ENCODE data around the gene ZFAND3.

The ZFAND3 gene

DNA sequence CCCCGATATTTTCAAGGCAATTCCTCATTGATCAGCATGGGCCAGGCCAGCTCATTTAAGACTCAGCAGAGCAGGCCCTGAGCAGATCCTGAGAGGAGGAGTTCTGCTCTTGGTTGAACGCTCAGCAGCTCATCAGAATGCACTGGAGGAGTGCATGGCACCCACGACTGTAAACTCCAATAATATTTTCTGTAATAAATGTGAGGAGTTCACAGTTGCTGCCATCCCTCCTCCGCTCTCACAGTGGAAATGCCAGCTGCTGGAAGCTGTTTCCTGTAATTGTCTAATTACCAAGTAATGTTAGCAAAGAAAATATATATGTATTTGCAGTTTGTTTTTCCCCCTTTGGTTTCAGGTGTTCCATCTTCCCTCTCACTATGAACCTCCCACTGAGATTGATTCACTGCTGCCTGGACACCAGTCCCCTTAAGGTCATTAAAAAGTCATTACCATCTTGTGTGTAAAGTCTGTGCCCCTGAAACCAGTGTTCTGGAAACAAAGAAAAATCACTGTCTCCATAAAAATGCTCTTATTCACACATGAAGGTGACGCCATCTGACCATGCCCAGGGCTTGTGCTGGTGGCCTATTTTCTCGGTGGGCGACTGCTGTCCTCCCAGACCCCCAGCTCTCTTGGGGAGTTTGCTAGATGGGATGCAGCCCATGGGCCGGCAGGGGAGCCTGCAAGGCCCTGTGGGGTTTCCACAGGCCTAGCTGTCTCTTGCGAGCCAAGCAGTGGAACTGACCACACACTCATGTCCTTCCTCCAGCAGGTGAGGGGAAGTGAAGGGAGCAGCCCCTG lies 374.2 kb downstream of the ZFAND3 start:
- no peak overlapping the region for H3K4me3 ChIP-seq (ENCODE audit: low read depth, low read length, poor library complexity, severe bottlenecking)
- H3K4me2 ChIP-seq (ENCODE audit: low read length): no peak overlapping the region
- no peaks in the 10 kb centered on the region for H3K9me2 ChIP-seq (ENCODE audit: low read depth, low read length)
- H3K9me3 ChIP-seq (ENCODE audit: low read length): no peaks in the 10 kb centered on the region
- no peak overlapping the region for H3K9ac ChIP-seq (ENCODE audit: low read length)
- no peaks in the 10 kb centered on the region for H3K36me3 ChIP-seq (ENCODE audit: insufficient read depth, low read length)
- H3K4me1 ChIP-seq (ENCODE audit: insufficient read depth, low read length, severe bottlenecking): no peaks in the 10 kb centered on the region
- H3F3A ChIP-seq (ENCODE audit: insufficient read depth, low read length): no peaks in the 10 kb centered on the region
- TF ChIP-seq, protein P1, sequence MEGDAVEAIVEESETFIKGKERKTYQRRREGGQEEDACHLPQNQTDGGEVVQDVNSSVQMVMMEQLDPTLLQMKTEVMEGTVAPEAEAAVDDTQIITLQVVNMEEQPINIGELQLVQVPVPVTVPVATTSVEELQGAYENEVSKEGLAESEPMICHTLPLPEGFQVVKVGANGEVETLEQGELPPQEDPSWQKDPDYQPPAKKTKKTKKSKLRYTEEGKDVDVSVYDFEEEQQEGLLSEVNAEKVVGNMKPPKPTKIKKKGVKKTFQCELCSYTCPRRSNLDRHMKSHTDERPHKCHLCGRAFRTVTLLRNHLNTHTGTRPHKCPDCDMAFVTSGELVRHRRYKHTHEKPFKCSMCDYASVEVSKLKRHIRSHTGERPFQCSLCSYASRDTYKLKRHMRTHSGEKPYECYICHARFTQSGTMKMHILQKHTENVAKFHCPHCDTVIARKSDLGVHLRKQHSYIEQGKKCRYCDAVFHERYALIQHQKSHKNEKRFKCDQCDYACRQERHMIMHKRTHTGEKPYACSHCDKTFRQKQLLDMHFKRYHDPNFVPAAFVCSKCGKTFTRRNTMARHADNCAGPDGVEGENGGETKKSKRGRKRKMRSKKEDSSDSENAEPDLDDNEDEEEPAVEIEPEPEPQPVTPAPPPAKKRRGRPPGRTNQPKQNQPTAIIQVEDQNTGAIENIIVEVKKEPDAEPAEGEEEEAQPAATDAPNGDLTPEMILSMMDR (IDR thresholded peaks at IDR 0.05; ENCODE audit: low read length): no peak
- no peak for TF ChIP-seq EZH2 (IDR thresholded peaks at IDR 0.05; ENCODE audit: borderline replicate concordance, low read length)
- no peaks in the 10 kb centered on the region for H4K20me1 ChIP-seq (ENCODE audit: insufficient read depth, low read length)
- H2AFZ ChIP-seq (ENCODE audit: low read length): no peak overlapping the region
- H3K27ac ChIP-seq (ENCODE audit: low read depth, low read length, poor library complexity, severe bottlenecking): no peak overlapping the region
- H3K79me2 ChIP-seq (ENCODE audit: insufficient read depth, low read length): no peaks in the 10 kb centered on the region
- H3K27me3 ChIP-seq (ENCODE audit: insufficient read depth, low read length): no peaks in the 10 kb centered on the region

DNA sequence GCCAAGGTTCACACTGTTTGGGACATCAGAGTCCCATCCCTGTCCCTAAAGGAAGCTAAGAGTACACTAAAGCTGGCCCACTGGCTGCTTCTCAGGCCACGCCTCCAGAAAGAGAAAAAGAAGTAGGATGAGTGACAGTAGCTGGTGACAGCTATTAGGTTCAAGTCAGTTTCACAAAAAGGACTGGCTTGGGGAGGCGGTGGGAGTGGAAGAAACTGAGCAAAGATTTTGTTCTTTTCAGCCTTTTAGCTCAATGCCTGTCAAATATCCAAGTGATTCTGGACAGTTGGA lies 374.7 kb downstream of the ZFAND3 start:
- no peak overlapping the region for H3K4me2 ChIP-seq (ENCODE audit: low read length)
- H3K9ac ChIP-seq (ENCODE audit: low read length): no peak overlapping the region
- H3K9me2 ChIP-seq (ENCODE audit: low read depth, low read length): no peaks in the 10 kb centered on the region
- no peaks in the 10 kb centered on the region for H3K9me3 ChIP-seq (ENCODE audit: low read length)
- no peaks in the 10 kb centered on the region for H3F3A ChIP-seq (ENCODE audit: insufficient read depth, low read length)
- no peak overlapping the region for H3K4me3 ChIP-seq (ENCODE audit: low read depth, low read length, poor library complexity, severe bottlenecking)
- H3K4me1 ChIP-seq (ENCODE audit: insufficient read depth, low read length, severe bottlenecking): no peaks in the 10 kb centered on the region
- no peaks in the 10 kb centered on the region for H4K20me1 ChIP-seq (ENCODE audit: insufficient read depth, low read length)
- H2AFZ ChIP-seq (ENCODE audit: low read length): no peak overlapping the region
- H3K36me3 ChIP-seq (ENCODE audit: insufficient read depth, low read length): no peaks in the 10 kb centered on the region
- no peaks in the 10 kb centered on the region for H3K79me2 ChIP-seq (ENCODE audit: insufficient read depth, low read length)
- H3K27ac ChIP-seq (ENCODE audit: low read depth, low read length, poor library complexity, severe bottlenecking): no peak overlapping the region
- TF ChIP-seq EZH2 (IDR thresholded peaks at IDR 0.05; ENCODE audit: borderline replicate concordance, low read length): no peak
- TF ChIP-seq, protein P1 (IDR thresholded peaks at IDR 0.05; ENCODE audit: low read length): no peak
- no peaks in the 10 kb centered on the region for H3K27me3 ChIP-seq (ENCODE audit: insufficient read depth, low read length)

DNA sequence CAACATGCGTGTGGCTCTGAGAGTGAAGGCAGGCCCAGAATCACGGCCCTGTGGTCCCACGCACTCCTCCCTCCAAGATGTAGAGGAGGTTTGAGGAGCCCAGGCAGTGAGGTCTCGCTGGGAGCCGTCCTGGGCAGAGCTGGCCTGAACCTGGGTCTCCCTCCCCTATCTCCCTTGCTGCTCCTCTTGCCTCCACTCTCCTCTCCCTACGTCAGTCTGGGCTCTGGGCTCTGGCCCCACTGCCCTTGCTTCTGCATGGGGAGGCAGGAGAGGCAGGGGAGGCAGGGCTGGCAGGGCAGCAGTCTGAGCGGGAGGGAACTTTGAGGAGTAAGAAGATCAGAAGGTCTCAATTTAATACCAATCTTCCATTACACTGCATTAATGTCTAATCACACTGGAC lies 375.1 kb downstream of the ZFAND3 start:
- H3K9ac ChIP-seq (ENCODE audit: low read length): no peak overlapping the region
- H2AFZ ChIP-seq (ENCODE audit: low read length): no peak overlapping the region
- no peaks in the 10 kb centered on the region for H3K27me3 ChIP-seq (ENCODE audit: insufficient read depth, low read length)
- H3K9me2 ChIP-seq (ENCODE audit: low read depth, low read length): no peaks in the 10 kb centered on the region
- no peaks in the 10 kb centered on the region for H3K79me2 ChIP-seq (ENCODE audit: insufficient read depth, low read length)
- H3K27ac ChIP-seq (ENCODE audit: low read depth, low read length, poor library complexity, severe bottlenecking): no peak overlapping the region
- H3K36me3 ChIP-seq (ENCODE audit: insufficient read depth, low read length): no peaks in the 10 kb centered on the region
- no peak overlapping the region for H3K4me2 ChIP-seq (ENCODE audit: low read length)
- no peak for TF ChIP-seq EZH2 (IDR thresholded peaks at IDR 0.05; ENCODE audit: borderline replicate concordance, low read length)
- TF ChIP-seq, protein P1 (IDR thresholded peaks at IDR 0.05; ENCODE audit: low read length): no peak
- H3K9me3 ChIP-seq (ENCODE audit: low read length): no peaks in the 10 kb centered on the region
- no peaks in the 10 kb centered on the region for H3F3A ChIP-seq (ENCODE audit: insufficient read depth, low read length)
- no peaks in the 10 kb centered on the region for H4K20me1 ChIP-seq (ENCODE audit: insufficient read depth, low read length)
- H3K4me3 ChIP-seq (ENCODE audit: low read depth, low read length, poor library complexity, severe bottlenecking): no peak overlapping the region
- no peaks in the 10 kb centered on the region for H3K4me1 ChIP-seq (ENCODE audit: insufficient read depth, low read length, severe bottlenecking)

Measured in OCI-LY1 (cell line).